Measurements from ENCODE around the gene ZNF354C.

GRCh38 chr5:179132586-179133355, 72.6 kb downstream of the ZNF354C start:
- TF ChIP-seq RAD21 (IDR thresholded peaks at IDR 0.05; ENCODE audit: low read length) = no peak
- no peak for TF ChIP-seq POLR2A (IDR thresholded peaks at IDR 0.05; ENCODE audit: low read depth, low read length)
- TF ChIP-seq CTCF (conservative IDR thresholded peaks at IDR 0.05; ENCODE audit: low read depth, low read length) = no peak
- no peak for TF ChIP-seq MXI1 (IDR thresholded peaks at IDR 0.05; ENCODE audit: borderline replicate concordance, low read depth, low read length)
- no peak for TF ChIP-seq MAFK (IDR thresholded peaks at IDR 0.05; ENCODE audit: low read depth, low read length)
